Ovary (tissue), 9 donors: Measurements from ENCODE around the gene ZNF316. TPM values are rescaled to one million over a fixed set of nuclear protein-coding genes. Genes with fewer than 3 reads are reported as not detected.

Source experiments
- DNase-seq, 5 donors: peaks; one replicate each; pipeline ENCODE4 v3.0.0-alpha.2; 2019 to 2020
- H3K27ac ChIP-seq, 2 donors: fragments of 200-600 bp; one replicate each; pipeline versions ENCODE4 v1.5.1 to v1.8.0; 2019 to 2022
- H3K27me3 ChIP-seq: fragments of 200-600 bp; one replicate; pipeline ENCODE4 v1.8.0; 2022
- H3K36me3 ChIP-seq: fragments of 200-600 bp; sonication (generic); one replicate; pipeline ENCODE4 v1.5.1; 2019
- H3K4me1 ChIP-seq: one replicate; pipeline ENCODE4 v1.8.1; 2013; ENCODE audit warnings: mild to moderate bottlenecking, moderate library complexity; ENCODE audit not compliant: insufficient read depth
- H3K4me3 ChIP-seq: fragments of 200-600 bp; sonication (generic); one replicate; pipeline ENCODE4 v1.5.1; 2017
- H3K9me3 ChIP-seq, 2 donors: fragments of 200-600 bp in 1 of 2; sonication (generic) in 1 of 2; one replicate each; pipeline versions ENCODE4 v1.5.1 to v1.8.1; 2013 to 2019; ENCODE audit warnings: mild to moderate bottlenecking in 1 of 2, moderate library complexity in 1 of 2
- EP300 ChIP-seq: sonication (generic); formaldehyde crosslinking; IDR thresholded peaks from one replicate; pipeline ENCODE4 v1.6.1; 2017; ENCODE audit warnings: antibody characterized with exemption
- POLR2A ChIP-seq: fragments of 450-650 bp; IDR thresholded peaks from one replicate; pipeline ENCODE4 v1.6.1; 2017; ENCODE audit warnings: antibody characterized with exemption, mild to moderate bottlenecking, moderate library complexity
- WGBS, 3 donors: extraction: QIAGEN DNeasy Blood & Tissue Kit in 1 of 3; methylation state at CpG; one replicate each; pipeline versions ENCODE4 v1.1.5 to v1.1.7; 2013 to 2017; 5-methylcytosine and 5-hydroxymethylcytosine counted together
- intact Hi-C, 4 donors: fragments of 100-400 bp; cut with DNase I; formaldehyde crosslinking; loops; one replicate each; pipeline versions ENCODE4 v1.11.0 to v1.15.1; 2022 to 2023
- polyA plus RNA-seq, 2 donors: library from polyadenylated mRNA; stranded (reverse); fragments of 200-250 nt in 1 of 2; fragments of 350-450 nt in 1 of 2; fragmentation: Illumina TruSeq in 1 of 2; extraction: RNeasy Lipid Tissue Mini Kit (QIAGEN cat#74804) in 1 of 2; gene quantifications; one replicate each; pipeline ENCODE4 v1.2.3, GENCODE V29; 2013 to 2014
- total RNA-seq, 7 donors: library from RNA; depleted of rRNA in 2 of 7; stranded (reverse); fragments of >200 nt in 2 of 7; fragmentation: NEBNext Ultra II Directional in 3 of 7; extraction: Animal tissue kit (Norgen Biotek cat#: 25700) in 3 of 7; gene quantifications; one replicate each; pipeline versions ENCODE4 v1.1.0 to v1.2.4, GENCODE V29; 2016 to 2023
- TF ChIP-seq, protein P1 (sequence below), 3 donors: fragments of 450-650 bp in 2 of 3; fragments of 200-600 bp in 1 of 3; IDR thresholded peaks; one replicate each; pipeline versions ENCODE4 v1.5.1 to v1.8.0; 2016 to 2022; ENCODE audit warnings: antibody characterized with exemption in 3 of 3, mild to moderate bottlenecking in 1 of 3
- donor health status: DM: no; HTN: no; CAD: no; lungs with moderate emphysema.
- donor health status: DM: no; HTN: no; CAD: no.
- donor health status: Bipolar disorder and iron deficiency.
- donor health status: DM: yes; HTN: yes; CAD: no.
- donor health status: DM: no; HTN: no; CAD: no.
- donor health status: DM: yes; HTN: yes; CAD: no.

ZNF316 gene
- total and polyA plus RNA-seq, 9 donors: 11.5 to 36.4 (median 28.1) TPM

- Histone ChIP-seq H3K27me3 (no peaks in the 10 kb centered on the region), H3K4me1 (no peaks in the 10 kb centered on the region), H3K9me3 (no peaks in the 10 kb centered on the region), H3K4me3 (peak overlapping the region; percentile 80), H3K36me3 (no peaks in the 10 kb centered on the region), H3K27ac (peak overlapping the region; percentile 68 to 70)
- intact Hi-C loops: no loop called here
- TF ChIP-seq EP300 (no peak), POLR2A (no peak)
- TF ChIP-seq, protein P1, sequence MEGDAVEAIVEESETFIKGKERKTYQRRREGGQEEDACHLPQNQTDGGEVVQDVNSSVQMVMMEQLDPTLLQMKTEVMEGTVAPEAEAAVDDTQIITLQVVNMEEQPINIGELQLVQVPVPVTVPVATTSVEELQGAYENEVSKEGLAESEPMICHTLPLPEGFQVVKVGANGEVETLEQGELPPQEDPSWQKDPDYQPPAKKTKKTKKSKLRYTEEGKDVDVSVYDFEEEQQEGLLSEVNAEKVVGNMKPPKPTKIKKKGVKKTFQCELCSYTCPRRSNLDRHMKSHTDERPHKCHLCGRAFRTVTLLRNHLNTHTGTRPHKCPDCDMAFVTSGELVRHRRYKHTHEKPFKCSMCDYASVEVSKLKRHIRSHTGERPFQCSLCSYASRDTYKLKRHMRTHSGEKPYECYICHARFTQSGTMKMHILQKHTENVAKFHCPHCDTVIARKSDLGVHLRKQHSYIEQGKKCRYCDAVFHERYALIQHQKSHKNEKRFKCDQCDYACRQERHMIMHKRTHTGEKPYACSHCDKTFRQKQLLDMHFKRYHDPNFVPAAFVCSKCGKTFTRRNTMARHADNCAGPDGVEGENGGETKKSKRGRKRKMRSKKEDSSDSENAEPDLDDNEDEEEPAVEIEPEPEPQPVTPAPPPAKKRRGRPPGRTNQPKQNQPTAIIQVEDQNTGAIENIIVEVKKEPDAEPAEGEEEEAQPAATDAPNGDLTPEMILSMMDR (IDR thresholded peaks at IDR 0.05): no peak
- DNase-seq: no peak
- WGBS, 3 donors: 5 to 6% (median 5%) methylated on average over 10 of the region's 10 CpGs
Observed at GRCh38 chr7:6590645-6591110, 46.4 kb upstream of the ZNF316 start.

- Histone ChIP-seq H3K4me1 (no peaks in the 10 kb centered on the region), H3K4me3 (no peak overlapping the region), H3K36me3 (no peaks in the 10 kb centered on the region), H3K9me3 (no peaks in the 10 kb centered on the region), H3K27ac (no peak overlapping the region), H3K27me3 (no peaks in the 10 kb centered on the region)
- no peak for DNase-seq
- 84 to 90% (median 87%) methylated on average over 12 to 15 of the region's 15 CpGs for WGBS, 3 donors
- intact Hi-C loops: no loop called here
- TF ChIP-seq, protein P1 (IDR thresholded peaks at IDR 0.05): no peak
- TF ChIP-seq EP300 (no peak), POLR2A (no peak)
Observed at GRCh38 chr7:6600093-6600492, 37.0 kb upstream of the ZNF316 start.

- TF ChIP-seq POLR2A (no peak), EP300 (no peak)
- TF ChIP-seq, protein P1 (IDR thresholded peaks at IDR 0.05): no peak
- Histone ChIP-seq H3K9me3 (no peaks in the 10 kb centered on the region), H3K27ac (no peak overlapping the region), H3K4me1 (no peaks in the 10 kb centered on the region), H3K27me3 (no peaks in the 10 kb centered on the region), H3K36me3 (no peaks in the 10 kb centered on the region), H3K4me3 (no peak overlapping the region)
- 81 to 92% (median 85%) methylated on average over 10 of the region's 10 CpGs for WGBS, 3 donors
- DNase-seq: no peak
- intact Hi-C loops: no loop called here
Observed at GRCh38 chr7:6604458-6604857, 32.7 kb upstream of the ZNF316 start.

- 86 to 92% (median 89%) methylated on average over 33 to 36 of the region's 36 CpGs for WGBS, 3 donors
- H3K4me3 ChIP-seq: no peak overlapping the region
- no peaks in the 10 kb centered on the region for H3K36me3 ChIP-seq
- H3K27ac ChIP-seq: no peak overlapping the region
- H3K4me1 ChIP-seq: no peaks in the 10 kb centered on the region
- intact Hi-C loops: no loop called here
- no peak for DNase-seq
- no peak for TF ChIP-seq EP300
- no peak for TF ChIP-seq POLR2A
- TF ChIP-seq, protein P1 (IDR thresholded peaks at IDR 0.05): no peak
- H3K9me3 ChIP-seq: no peaks in the 10 kb centered on the region
- H3K27me3 ChIP-seq: no peaks in the 10 kb centered on the region
Observed at GRCh38 chr7:6606866-6607583, 30.1 kb upstream of the ZNF316 start.
